Trophoblast cell (in vitro differentiated cells and primary cell): Measurements from ENCODE around the gene C11orf97.
"Not testable (repeated sequence)": the region's sequence is repeated elsewhere in the genome, so short reads cannot be mapped to it uniquely, and the experiment has no call there.

Source experiments
- DNase-seq, 2 donors: peaks; one replicate each; pipeline ENCODE4 v3.0.0-alpha.2; 2016
- H2AFZ ChIP-seq: 2 replicates; pipeline ENCODE4 v1.6.1; 2013; ENCODE audit warnings: low read length, moderate library complexity, mild to moderate bottlenecking; ENCODE audit not compliant: insufficient read depth, poor library complexity
- H2AK5ac ChIP-seq: 2 replicates; pipeline ENCODE4 v1.6.1; 2013; ENCODE audit warnings: mild to moderate bottlenecking, low read length
- H2BK120ac ChIP-seq: 2 replicates; pipeline ENCODE4 v1.6.1; 2013; ENCODE audit warnings: low read length, mild to moderate bottlenecking, moderate library complexity; ENCODE audit not compliant: insufficient read depth, poor library complexity
- H2BK12ac ChIP-seq: 2 replicates; pipeline ENCODE4 v1.6.1; 2013; ENCODE audit warnings: mild to moderate bottlenecking, low read length, moderate library complexity
- H2BK5ac ChIP-seq: 2 replicates; pipeline ENCODE4 v1.6.1; 2013; ENCODE audit warnings: low read length, low read depth, moderate library complexity, mild to moderate bottlenecking; ENCODE audit not compliant: poor library complexity
- H3K14ac ChIP-seq: 2 replicates; pipeline ENCODE4 v1.6.1; 2013; ENCODE audit warnings: mild to moderate bottlenecking, low read length
- H3K18ac ChIP-seq: 2 replicates; pipeline ENCODE4 v1.6.1; 2013; ENCODE audit warnings: mild to moderate bottlenecking, low read length
- H3K23ac ChIP-seq: 2 replicates; pipeline ENCODE4 v1.6.1; 2013; ENCODE audit warnings: low read length
- H3K27ac ChIP-seq: 2 replicates; pipeline ENCODE4 v1.5.1; 2013; ENCODE audit warnings: low read depth, mild to moderate bottlenecking, inconsistent platforms, low read length, moderate library complexity
- H3K27me3 ChIP-seq: 2 replicates; pipeline ENCODE4 v1.6.1; 2013; ENCODE audit warnings: inconsistent platforms, mild to moderate bottlenecking, low read length, moderate library complexity; ENCODE audit not compliant: insufficient read depth
- H3K36me3 ChIP-seq, 2 experiments: 1 replicate in 1 of 2; 2 replicates in 1 of 2; pipeline ENCODE4 v1.6.1; 2013; ENCODE audit warnings: low read length in 2 of 2, mild to moderate bottlenecking in 2 of 2, moderate library complexity in 1 of 2; ENCODE audit not compliant: insufficient read depth in 2 of 2, control insufficient read depth in 1 of 2
- H3K4ac ChIP-seq: 2 replicates; pipeline ENCODE4 v1.6.1; 2013; ENCODE audit warnings: low read depth, mild to moderate bottlenecking, low read length, moderate library complexity
- H3K4me1 ChIP-seq, 2 experiments: 1 replicate in 1 of 2; 2 replicates in 1 of 2; pipeline ENCODE4 v1.6.1; 2013; ENCODE audit warnings: low read length in 2 of 2, mild to moderate bottlenecking in 2 of 2, moderate library complexity in 1 of 2; ENCODE audit not compliant: insufficient read depth in 2 of 2, control insufficient read depth in 1 of 2
- H3K4me2 ChIP-seq: 2 replicates; pipeline ENCODE4 v1.6.1; 2013; ENCODE audit warnings: inconsistent platforms, mild to moderate bottlenecking, low read length, moderate library complexity
- H3K4me3 ChIP-seq: 2 replicates; pipeline ENCODE4 v1.5.1; 2013; ENCODE audit warnings: mild to moderate bottlenecking, low read depth, low read length, inconsistent platforms
- H3K79me1 ChIP-seq: one replicate; pipeline ENCODE4 v1.6.1; 2013; ENCODE audit warnings: low read length
- H3K79me2 ChIP-seq: 2 replicates; pipeline ENCODE4 v1.6.1; 2013; ENCODE audit warnings: low read length, mild to moderate bottlenecking; ENCODE audit not compliant: control insufficient read depth, insufficient read depth, poor library complexity
- H3K9ac ChIP-seq: 2 replicates; pipeline ENCODE4 v1.6.1; 2013; ENCODE audit warnings: mild to moderate bottlenecking, low read length
- H3K9me3 ChIP-seq: 2 replicates; pipeline ENCODE4 v1.6.1; 2013; ENCODE audit warnings: low read depth, mild to moderate bottlenecking, control low read depth, inconsistent platforms, low read length; ENCODE audit not compliant: insufficient read depth
- H4K12ac ChIP-seq: 2 replicates; pipeline ENCODE4 v1.6.1; 2013; ENCODE audit warnings: low read depth, mild to moderate bottlenecking, low read length, moderate library complexity
- H4K8ac ChIP-seq: 2 replicates; pipeline ENCODE4 v1.6.1; 2013; ENCODE audit warnings: low read depth, mild to moderate bottlenecking, low read length, moderate library complexity
- H4K91ac ChIP-seq: one replicate; pipeline ENCODE4 v1.6.1; 2013; ENCODE audit warnings: low read depth, mild to moderate bottlenecking, low read length, moderate library complexity
- WGBS: extraction: QIAGEN DNeasy Blood & Tissue Kit; methylation state at CpG from one replicate; pipeline ENCODE4 v1.1.7; 2013; ENCODE audit warnings: missing lambda C conversion rate; ENCODE audit not compliant: insufficient read length, insufficient coverage; ENCODE audit errors: extremely low coverage; 5-methylcytosine and 5-hydroxymethylcytosine counted together

Gene C11orf97

DNA sequence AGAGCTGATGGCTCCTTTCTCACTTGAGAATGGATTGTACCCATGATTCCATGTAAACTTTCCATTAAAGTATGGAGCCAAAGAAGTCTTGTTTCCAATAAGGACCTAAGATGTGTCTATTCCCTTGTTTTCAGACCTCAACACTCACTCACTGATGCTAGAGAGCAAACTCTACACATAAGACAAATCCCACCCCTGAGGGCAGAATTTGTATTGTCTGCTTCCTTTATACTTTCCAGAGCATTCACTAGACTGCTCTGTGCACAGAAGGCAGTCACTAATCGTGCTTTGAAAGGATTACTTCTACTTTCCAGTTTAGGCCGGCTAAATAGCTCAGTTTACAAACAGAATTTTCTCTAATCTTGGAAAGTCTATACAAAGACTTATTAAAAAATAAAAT lies 12.1 kb upstream of the C11orf97 start:
- H2AFZ ChIP-seq = no peak overlapping the region
- no peak overlapping the region for H3K18ac ChIP-seq
- no peak overlapping the region for H2BK5ac ChIP-seq
- H3K4me3 ChIP-seq = no peak overlapping the region
- no peak overlapping the region for H2BK12ac ChIP-seq
- H3K23ac ChIP-seq = no peak overlapping the region
- no peaks in the 10 kb centered on the region for H3K79me2 ChIP-seq
- peaks cover 3 to 4% of the 10 kb centered on the region in 2 experiments for H3K36me3 ChIP-seq
- no CpG with 5 or more reads among the region's 2 CpGs for WGBS
- no peak overlapping the region for H3K9ac ChIP-seq
- no peaks in the 10 kb centered on the region for H3K4me1 ChIP-seq
- H3K27me3 ChIP-seq = no peaks in the 10 kb centered on the region
- H3K14ac ChIP-seq = no peak overlapping the region
- no peak overlapping the region for H3K27ac ChIP-seq
- H4K91ac ChIP-seq = no peak overlapping the region
- H4K12ac ChIP-seq = no peak overlapping the region
- no peak overlapping the region for H3K4me2 ChIP-seq
- no peak overlapping the region for H4K8ac ChIP-seq
- H2BK120ac ChIP-seq = no peak overlapping the region
- no peak overlapping the region for H2AK5ac ChIP-seq
- no peaks in the 10 kb centered on the region for H3K9me3 ChIP-seq
- no peak overlapping the region for H3K4ac ChIP-seq
- no peaks in the 10 kb centered on the region for H3K79me1 ChIP-seq
- DNase-seq = no peak

DNA sequence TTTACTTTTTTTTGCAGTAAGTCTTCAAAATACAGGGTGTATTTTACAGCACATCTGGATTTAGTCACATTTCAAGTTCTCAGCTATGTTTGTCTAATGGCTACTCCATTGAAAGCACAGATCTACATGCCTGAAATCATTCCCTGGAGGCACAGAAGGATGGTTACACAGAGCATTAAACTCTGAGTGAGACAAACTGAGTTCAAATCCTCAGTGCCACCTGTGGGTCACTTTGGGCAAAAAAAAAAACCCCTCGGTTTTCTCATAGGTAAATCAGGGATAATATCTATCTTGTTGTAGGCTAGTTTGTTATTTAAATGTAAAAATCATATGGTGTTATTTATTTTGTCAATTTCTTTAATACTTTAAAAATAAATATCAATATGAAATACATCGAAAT lies 10.7 kb upstream of the C11orf97 start:
- Histone ChIP-seq H3K4me3 (no peak overlapping the region), H2AFZ (no peak overlapping the region), H3K79me1 (no peaks in the 10 kb centered on the region), H3K18ac (no peak overlapping the region), H3K27ac (no peak overlapping the region), H3K9ac (no peak overlapping the region), H4K91ac (no peak overlapping the region), H3K79me2 (no peaks in the 10 kb centered on the region), H3K14ac (no peak overlapping the region), H3K4ac (no peak overlapping the region), H2BK5ac (no peak overlapping the region), H4K12ac (no peak overlapping the region), H3K4me1 (no peaks in the 10 kb centered on the region), H3K36me3 (peaks cover 3 to 4% of the 10 kb centered on the region in 2 experiments), H2BK12ac (no peak overlapping the region), H3K27me3 (no peaks in the 10 kb centered on the region), H3K4me2 (no peak overlapping the region), H2AK5ac (no peak overlapping the region), H3K9me3 (no peaks in the 10 kb centered on the region), H4K8ac (no peak overlapping the region), H3K23ac (no peak overlapping the region), H2BK120ac (no peak overlapping the region)
- peak; percentile 8 to 68 for DNase-seq
- WGBS = no CpG with 5 or more reads among the region's 2 CpGs

DNA sequence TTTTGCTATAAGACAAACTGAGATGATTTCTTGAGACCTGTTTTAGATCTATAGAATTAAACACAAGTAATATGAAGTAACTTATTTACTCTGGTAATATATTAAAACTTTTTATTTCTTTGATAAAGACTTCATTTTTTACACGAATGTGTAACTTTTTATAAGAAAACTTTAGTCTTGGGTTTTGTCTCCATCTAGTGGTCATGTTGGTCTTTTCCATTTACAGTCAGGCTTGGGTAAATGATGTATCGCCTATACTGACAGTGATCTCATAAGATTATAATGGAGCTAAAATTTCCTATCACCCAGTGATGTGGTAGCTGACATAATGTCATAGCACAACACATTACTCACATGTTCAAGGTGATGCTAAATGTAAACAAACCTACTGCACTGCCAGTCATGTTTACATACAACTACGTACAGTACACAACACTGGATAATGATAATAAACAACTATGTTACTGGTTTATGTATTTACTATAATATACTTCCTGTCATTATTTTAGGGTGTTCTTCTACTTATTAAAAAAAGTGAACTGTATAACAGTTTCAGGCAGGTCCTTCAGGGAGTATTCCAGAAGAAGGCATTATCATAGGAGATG lies 7.5 kb upstream of the C11orf97 start:
- Histone ChIP-seq H3K4me1 (no peaks in the 10 kb centered on the region), H2BK5ac (no peak overlapping the region), H3K18ac (no peak overlapping the region)

DNA sequence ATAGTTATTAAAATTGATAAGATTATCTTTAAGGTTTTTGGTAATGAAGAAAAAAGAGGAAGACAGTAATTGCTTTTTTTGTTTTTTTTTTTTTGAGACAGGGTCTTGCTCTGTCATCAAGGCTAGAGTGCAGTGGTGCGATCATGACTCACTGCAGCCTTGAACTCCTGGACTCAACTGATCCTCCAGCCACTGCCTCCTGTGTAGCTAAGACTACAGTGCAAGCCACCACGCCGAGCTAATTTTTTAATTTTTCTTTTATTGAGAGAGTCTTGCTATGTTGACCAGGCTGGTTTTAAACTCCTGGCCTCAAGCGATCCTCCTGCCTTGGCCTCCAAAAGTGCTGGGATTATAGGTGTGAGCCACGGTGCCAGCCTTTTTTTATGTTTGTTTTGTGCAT lies 5.7 kb upstream of the C11orf97 start:
- H4K12ac ChIP-seq, H3K4me2 ChIP-seq, H2BK120ac ChIP-seq, H2AFZ ChIP-seq, H3K36me3 ChIP-seq, H3K23ac ChIP-seq, H3K14ac ChIP-seq, H4K91ac ChIP-seq, H3K79me1 ChIP-seq, H3K27ac ChIP-seq, H4K8ac ChIP-seq, H2BK12ac ChIP-seq, DNase-seq, H3K27me3 ChIP-seq, H3K18ac ChIP-seq, H3K9me3 ChIP-seq, H3K4ac ChIP-seq, H2AK5ac ChIP-seq, H3K4me1 ChIP-seq, H2BK5ac ChIP-seq, H3K4me3 ChIP-seq, H3K9ac ChIP-seq, H3K79me2 ChIP-seq: not testable (repeated sequence)
- no CpG with 5 or more reads among the region's 5 CpGs for WGBS

More for the DNA sequence above, 7.5 kb upstream of the C11orf97 start:
- Histone ChIP-seq H2BK12ac (no peak overlapping the region), H3K79me2 (no peaks in the 10 kb centered on the region), H4K12ac (no peak overlapping the region), H3K14ac (no peak overlapping the region), H3K36me3 (no peaks in the 10 kb centered on the region), H3K27me3 (no peaks in the 10 kb centered on the region), H3K4ac (no peak overlapping the region), H4K91ac (no peak overlapping the region), H3K4me3 (no peak overlapping the region), H2AFZ (no peak overlapping the region), H2BK120ac (no peak overlapping the region), H3K23ac (no peak overlapping the region), H3K9ac (no peak overlapping the region), H3K9me3 (no peaks in the 10 kb centered on the region), H2AK5ac (no peak overlapping the region), H3K4me2 (no peak overlapping the region), H4K8ac (no peak overlapping the region), H3K79me1 (no peaks in the 10 kb centered on the region), H3K27ac (no peak overlapping the region)
- no CpG with 5 or more reads among the region's 3 CpGs for WGBS
- DNase-seq = peak in 1 of 2 donors; percentile 89
